Spleen (tissue), 7 donors: ENCODE results near the gene CEP76.

Experiments used
- CTCF ChIP-seq, 11 experiments: fragments of 200-600 bp in 7 of 11; fragments of 450-650 bp in 4 of 11; sonication (generic) in 4 of 11; IDR thresholded peaks in 8 of 11; conservative IDR thresholded peaks in 3 of 11; 1 replicate in 7 of 11; 2 replicates in 4 of 11; pipeline versions ENCODE4 v1.4.0 to v1.8.0; 2016 to 2021; ENCODE audit warnings: antibody characterized with exemption in 11 of 11, inconsistent platforms in 4 of 11, mild to moderate bottlenecking in 1 of 11
- POLR2A ChIP-seq, 3 donors: fragments of 450-650 bp; IDR thresholded peaks; one replicate each; pipeline ENCODE4 v1.5.1; 2017; ENCODE audit warnings: antibody characterized with exemption in 3 of 3, mild to moderate bottlenecking in 1 of 3
- POLR2AphosphoS5 ChIP-seq, 3 donors: sonication (generic); formaldehyde crosslinking; IDR thresholded peaks; one replicate each; pipeline ENCODE4 v1.5.1; 2017; ENCODE audit warnings: antibody characterized with exemption in 3 of 3
- donor health status: DM: no; HTN: no; CAD: no; lungs with moderate emphysema.
- donor health status: DM: no; HTN: no; CAD: no.
- donor health status: DM: no; HTN: no; CAD: no.

GRCh38 chr18:12749121-12749520, 46.6 kb upstream of the CEP76 start:
- TF ChIP-seq CTCF (IDR thresholded peaks at IDR 0.05 in 8 of 11, conservative IDR thresholded peaks at IDR 0.05 in 3 of 11) (no peak), POLR2AphosphoS5 (IDR thresholded peaks at IDR 0.05) (no peak), POLR2A (IDR thresholded peaks at IDR 0.05) (no peak)
